Measurements from ENCODE around the gene HEBP1.

DNA sequence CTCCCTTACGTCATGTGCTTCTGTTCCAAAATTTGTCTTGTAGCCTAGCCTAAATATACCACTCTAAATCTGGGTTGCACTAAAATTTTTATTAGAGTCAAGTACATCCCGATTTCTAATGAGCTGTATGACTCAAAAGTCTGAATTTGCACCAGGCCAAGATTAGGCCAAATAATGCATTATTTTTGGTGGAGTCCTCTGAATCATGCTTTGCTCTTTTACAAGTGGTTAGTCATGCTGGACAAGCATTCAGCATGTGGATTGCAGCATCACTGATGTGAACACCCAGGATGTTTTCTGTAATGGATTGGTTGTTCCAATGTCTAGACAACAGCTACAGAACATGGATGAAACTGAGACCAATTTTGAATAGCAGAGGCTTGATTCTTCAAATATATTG lies 23.7 kb downstream of the HEBP1 start:
- TF ChIP-seq, protein P1, sequence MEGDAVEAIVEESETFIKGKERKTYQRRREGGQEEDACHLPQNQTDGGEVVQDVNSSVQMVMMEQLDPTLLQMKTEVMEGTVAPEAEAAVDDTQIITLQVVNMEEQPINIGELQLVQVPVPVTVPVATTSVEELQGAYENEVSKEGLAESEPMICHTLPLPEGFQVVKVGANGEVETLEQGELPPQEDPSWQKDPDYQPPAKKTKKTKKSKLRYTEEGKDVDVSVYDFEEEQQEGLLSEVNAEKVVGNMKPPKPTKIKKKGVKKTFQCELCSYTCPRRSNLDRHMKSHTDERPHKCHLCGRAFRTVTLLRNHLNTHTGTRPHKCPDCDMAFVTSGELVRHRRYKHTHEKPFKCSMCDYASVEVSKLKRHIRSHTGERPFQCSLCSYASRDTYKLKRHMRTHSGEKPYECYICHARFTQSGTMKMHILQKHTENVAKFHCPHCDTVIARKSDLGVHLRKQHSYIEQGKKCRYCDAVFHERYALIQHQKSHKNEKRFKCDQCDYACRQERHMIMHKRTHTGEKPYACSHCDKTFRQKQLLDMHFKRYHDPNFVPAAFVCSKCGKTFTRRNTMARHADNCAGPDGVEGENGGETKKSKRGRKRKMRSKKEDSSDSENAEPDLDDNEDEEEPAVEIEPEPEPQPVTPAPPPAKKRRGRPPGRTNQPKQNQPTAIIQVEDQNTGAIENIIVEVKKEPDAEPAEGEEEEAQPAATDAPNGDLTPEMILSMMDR (IDR thresholded peaks at IDR 0.05), result no peak
- TF ChIP-seq POLR2AphosphoS5 (IDR thresholded peaks at IDR 0.05) (peak in 3 of 4 donors; percentile 13 to 71 (median 24)), POLR2A (IDR thresholded peaks at IDR 0.05) (no peak)

All from sigmoid colon (tissue), 4 donors.